GM12875 (cell line): ENCODE results near the gene PARN.
"Not testable (repeated sequence)": the region's sequence is repeated elsewhere in the genome, so short reads cannot be mapped to it uniquely, and the experiment has no call there.

Experiments used
- H3K4me3 ChIP-seq: one replicate; pipeline ENCODE4 v1.5.1; 2011; ENCODE audit warnings: low read depth, low read length, control low read depth
- TF ChIP-seq, protein P1 (sequence below): IDR thresholded peaks from 2 replicates; pipeline ENCODE4 v1.5.1; 2011; ENCODE audit warnings: low read depth, mild to moderate bottlenecking, control low read depth, inconsistent platforms, low read length, moderate library complexity, borderline replicate concordance; ENCODE audit not compliant: insufficient read depth

Gene PARN

DNA sequence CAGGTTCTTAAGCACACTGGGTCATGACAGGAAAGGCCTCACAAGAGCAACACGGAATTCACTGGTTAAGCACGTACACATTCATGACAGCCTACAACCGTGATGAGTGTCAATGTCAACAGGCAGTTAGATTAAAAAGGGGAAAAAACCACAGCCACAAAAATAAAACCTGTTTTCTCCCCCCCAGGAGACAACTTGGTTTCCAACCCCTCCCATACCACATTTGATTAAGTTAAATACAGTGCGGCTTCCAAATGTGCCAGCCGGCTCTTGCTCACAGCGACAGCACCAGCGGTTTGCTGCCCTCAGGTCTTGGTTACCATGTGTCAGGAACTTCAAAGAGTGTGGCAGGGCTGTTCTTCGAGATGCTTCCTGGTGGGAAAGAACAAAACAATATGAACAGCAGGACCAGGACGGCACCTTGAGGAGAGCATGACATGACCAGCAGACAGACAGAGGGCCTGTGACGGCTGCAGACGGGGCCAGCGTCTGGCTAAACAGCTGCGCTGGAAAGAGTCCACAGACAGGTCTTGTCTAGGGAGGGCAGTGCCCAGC lies 193.6 kb downstream of the PARN start:
- H3K4me3 ChIP-seq = no peak overlapping the region
- TF ChIP-seq, protein P1, sequence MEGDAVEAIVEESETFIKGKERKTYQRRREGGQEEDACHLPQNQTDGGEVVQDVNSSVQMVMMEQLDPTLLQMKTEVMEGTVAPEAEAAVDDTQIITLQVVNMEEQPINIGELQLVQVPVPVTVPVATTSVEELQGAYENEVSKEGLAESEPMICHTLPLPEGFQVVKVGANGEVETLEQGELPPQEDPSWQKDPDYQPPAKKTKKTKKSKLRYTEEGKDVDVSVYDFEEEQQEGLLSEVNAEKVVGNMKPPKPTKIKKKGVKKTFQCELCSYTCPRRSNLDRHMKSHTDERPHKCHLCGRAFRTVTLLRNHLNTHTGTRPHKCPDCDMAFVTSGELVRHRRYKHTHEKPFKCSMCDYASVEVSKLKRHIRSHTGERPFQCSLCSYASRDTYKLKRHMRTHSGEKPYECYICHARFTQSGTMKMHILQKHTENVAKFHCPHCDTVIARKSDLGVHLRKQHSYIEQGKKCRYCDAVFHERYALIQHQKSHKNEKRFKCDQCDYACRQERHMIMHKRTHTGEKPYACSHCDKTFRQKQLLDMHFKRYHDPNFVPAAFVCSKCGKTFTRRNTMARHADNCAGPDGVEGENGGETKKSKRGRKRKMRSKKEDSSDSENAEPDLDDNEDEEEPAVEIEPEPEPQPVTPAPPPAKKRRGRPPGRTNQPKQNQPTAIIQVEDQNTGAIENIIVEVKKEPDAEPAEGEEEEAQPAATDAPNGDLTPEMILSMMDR = no peak

DNA sequence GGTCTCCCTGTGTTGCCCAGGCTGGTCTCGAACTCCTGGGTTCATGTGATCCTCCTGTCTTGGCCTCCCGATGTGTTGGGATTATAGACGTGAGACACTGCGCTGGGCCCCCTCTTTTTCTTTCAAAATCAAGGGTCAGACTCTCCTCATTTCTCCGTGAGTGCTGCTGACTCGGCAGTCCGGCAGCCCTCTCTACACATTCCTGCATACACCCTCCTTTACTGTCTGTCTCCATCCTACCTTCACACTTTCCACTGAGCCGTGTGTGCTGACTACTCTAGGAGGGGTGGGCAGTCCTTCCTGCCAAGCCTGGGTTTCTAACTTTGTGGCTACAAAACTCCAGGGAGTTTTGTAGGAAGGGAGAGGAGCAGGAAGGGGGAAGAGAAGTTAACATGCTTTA lies 195.2 kb downstream of the PARN start:
- H3K4me3 ChIP-seq = no peak overlapping the region
- TF ChIP-seq, protein P1 = no peak

DNA sequence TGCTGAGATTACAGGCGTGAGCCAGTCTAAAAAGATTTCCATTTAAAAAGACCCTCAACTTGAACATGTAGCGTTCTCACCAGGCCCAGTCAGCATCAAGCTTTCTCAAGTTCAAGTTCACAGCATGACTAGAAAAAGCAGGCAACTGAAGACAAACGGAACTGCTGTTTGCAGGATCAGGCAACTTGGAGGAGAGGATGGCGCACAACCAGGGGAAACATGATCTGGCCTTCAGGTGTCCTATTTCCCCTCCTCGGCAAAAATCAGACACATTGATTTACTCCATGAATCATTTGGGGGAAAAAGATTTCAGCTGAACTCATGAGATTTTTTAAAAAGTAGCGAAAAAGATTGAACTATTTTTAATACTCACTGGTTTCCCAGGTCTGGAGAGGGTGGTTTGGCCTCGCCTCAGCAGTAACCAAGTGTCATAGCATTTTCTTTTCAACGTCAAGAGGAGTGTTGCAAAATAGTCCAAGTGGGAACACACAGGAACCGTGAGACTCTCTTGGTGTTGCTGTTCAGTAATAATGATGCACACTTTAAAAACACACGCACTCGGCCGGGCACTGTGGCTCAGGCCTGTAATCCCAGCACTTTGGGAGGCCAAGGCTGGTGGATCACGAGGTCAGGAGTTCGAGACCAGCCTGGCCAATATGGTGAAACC lies 201.0 kb downstream of the PARN start:
- not testable (repeated sequence) for H3K4me3 ChIP-seq

DNA sequence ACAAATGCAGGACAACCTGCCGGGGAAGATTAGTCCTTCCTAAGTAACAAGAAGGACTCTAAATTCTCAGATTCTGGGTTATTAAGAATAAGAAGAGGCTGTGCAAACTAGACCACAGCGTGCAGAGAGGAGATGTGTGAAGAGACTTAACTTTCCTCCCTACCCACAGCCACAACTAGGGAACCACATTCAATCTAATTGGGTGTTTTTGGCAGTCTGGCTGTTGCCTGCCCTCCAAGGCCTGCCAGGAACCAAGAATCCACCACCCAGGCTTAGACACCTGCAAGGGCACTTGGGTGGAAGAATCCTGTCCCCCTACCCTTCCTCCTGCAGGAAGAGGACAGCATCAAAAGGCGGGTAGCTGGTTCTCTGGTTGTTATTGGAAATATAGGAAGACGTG lies 202.0 kb downstream of the PARN start:
- TF ChIP-seq, protein P1 = no peak
- H3K4me3 ChIP-seq = no peak overlapping the region

GRCh38 chr16:14427371-14427948 lies 202.6 kb downstream of the PARN start:
- no peak overlapping the region for H3K4me3 ChIP-seq
- TF ChIP-seq, protein P1 = no peak

DNA sequence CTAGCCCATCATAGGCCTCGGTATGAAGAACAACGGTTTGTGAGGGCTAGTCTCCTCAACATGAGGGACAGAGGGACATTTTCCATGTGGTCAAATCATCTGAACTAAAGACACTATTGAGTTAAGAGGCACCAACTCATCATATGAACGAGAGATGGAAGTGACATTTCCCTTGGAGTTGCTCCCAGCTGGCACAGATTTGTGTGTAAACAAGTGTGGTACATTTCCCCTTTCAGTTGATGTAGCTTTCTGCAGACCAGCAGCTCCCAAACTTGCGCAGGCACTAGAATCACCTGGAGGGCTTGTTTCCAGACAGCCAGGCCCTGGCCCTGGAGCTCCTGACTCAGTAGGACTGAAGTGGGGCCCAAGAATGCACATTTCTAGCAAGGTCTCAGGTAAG lies 205.5 kb downstream of the PARN start:
- H3K4me3 ChIP-seq = no peak overlapping the region
- TF ChIP-seq, protein P1 = no peak

DNA sequence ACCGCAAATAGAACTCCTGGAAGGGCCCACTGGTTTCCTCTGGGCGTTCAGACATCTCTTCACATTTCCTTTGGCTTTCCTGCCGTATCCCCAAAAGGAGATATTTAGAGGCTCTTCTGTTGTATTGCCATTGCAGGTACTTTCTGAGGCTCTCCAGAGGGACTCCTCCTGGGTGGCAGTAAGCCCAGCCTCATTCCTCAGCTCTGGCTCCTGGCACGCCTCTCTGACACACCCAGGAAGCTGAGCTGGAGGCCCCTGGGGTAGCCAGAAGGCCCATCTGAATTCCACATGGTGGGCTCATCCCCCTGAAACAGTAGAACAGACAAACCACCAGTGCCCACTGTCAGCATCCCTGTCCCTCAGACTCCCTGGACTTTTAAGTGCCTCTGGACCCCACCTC lies 206.7 kb downstream of the PARN start:
- TF ChIP-seq, protein P1 = no peak
- H3K4me3 ChIP-seq = no peak overlapping the region
